ENCODE data around the gene EPHB3.
A peak's percentile ranks its signal among the peaks of the same experiment; 100 is the strongest.

Gene EPHB3

DNA sequence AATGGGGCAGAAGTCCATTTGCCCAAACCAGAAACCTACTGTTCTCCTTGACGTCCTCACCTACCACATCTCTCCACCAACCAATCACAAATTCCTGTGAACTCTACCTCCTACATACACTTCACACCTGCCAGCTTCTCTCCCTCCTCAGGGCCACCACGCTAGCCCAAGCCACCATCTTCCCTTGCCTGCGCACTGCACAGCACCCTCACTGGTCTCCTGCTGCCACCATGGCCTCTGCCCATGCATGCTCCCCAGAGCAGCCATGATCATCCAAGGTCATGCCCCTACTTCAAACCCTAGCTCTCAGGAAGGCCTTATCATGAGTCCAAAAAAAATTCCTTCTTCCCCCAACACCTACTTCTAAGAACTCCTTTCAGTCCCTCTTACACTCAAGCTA lies 1.1 kb upstream of the EPHB3 start:
- TF ChIP-seq, protein P1, sequence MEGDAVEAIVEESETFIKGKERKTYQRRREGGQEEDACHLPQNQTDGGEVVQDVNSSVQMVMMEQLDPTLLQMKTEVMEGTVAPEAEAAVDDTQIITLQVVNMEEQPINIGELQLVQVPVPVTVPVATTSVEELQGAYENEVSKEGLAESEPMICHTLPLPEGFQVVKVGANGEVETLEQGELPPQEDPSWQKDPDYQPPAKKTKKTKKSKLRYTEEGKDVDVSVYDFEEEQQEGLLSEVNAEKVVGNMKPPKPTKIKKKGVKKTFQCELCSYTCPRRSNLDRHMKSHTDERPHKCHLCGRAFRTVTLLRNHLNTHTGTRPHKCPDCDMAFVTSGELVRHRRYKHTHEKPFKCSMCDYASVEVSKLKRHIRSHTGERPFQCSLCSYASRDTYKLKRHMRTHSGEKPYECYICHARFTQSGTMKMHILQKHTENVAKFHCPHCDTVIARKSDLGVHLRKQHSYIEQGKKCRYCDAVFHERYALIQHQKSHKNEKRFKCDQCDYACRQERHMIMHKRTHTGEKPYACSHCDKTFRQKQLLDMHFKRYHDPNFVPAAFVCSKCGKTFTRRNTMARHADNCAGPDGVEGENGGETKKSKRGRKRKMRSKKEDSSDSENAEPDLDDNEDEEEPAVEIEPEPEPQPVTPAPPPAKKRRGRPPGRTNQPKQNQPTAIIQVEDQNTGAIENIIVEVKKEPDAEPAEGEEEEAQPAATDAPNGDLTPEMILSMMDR (IDR thresholded peaks at IDR 0.05; ENCODE audit: low read depth, low read length) = no peak
- DNase-seq (ENCODE audit: extremely low read depth, low read depth) = no peak

DNA sequence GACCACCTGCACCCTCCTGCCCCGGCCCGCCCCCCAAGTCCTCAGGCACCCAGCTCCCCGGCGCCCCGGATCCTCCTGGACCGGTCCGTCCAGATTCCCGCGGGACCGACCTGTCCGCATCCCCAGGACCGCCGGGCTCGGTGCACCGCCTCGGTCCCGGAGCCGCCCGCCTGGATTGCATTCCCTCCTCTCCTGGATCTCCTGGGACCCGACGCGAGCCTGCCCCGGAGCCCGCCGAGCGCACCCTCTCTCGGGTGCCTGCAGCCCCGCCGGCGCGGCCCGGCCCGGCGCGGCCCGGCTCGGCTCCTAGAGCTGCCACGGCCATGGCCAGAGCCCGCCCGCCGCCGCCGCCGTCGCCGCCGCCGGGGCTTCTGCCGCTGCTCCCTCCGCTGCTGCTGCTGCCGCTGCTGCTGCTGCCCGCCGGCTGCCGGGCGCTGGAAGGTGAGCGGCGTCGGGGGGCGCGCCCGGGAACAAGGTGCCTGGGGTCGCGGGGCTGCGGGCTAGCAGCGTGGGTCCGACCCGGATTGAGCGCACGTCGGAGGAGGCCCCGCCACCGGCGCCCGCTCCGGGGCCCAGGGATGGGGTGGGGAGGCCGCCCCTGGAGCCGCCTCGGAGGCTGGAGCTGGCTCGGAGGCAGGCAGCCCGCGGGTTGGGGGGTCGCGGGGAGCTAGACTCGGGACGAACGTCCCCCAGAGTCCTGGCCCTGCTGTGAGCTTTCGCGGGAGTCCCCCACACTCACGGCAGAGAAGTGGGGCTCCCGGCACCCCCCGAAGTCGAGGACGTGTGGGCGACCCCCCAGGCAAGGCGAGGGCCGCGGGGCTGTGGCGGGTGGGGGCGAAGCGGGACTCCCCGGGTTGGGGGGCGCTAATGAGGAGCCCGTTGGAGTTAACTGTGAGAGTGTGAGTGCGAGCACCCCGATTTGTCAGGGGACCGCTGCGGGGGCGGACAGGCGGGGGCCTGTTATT lies 610 bp downstream of the EPHB3 start:
- TF ChIP-seq, protein P1 (IDR thresholded peaks at IDR 0.05; ENCODE audit: low read depth, low read length) = no peak
- no peak for DNase-seq (ENCODE audit: extremely low read depth, low read depth)

DNA sequence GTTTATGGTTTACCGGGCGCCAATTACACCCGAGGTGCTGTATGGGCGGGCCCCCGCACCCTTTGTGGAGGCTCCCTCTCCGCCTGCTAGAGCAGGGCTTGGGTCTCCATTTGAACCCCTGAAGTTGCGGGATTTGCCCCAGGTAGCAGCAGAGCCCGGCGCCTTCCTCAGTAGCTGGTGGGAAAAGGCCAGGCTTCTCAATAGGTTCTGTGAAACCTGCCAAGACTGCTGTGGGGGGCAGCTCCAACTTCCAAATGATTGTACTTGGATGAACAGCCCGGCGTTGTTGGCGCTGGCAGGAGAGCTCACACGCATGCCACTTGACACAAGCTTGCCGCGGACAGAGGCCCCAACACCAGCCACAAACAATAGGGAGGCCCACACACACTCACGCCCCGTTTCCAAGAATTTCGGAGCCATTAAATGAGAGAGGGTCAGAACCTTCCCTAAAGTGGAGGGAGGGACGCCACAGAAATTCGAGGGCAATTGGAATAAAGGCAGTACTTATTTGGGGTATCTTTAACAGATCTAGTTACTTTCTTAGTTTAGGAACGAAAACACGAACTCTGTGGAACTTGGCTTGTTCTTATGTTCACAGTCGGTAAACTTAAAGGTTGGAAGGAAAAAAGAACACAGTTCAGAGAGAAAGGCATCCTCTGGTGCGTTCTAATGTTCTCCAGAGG lies 1.4 kb downstream of the EPHB3 start:
- TF ChIP-seq, protein P1 (IDR thresholded peaks at IDR 0.05; ENCODE audit: low read depth, low read length) = no peak
- DNase-seq (ENCODE audit: extremely low read depth, low read depth) = peak; percentile 12

DNA sequence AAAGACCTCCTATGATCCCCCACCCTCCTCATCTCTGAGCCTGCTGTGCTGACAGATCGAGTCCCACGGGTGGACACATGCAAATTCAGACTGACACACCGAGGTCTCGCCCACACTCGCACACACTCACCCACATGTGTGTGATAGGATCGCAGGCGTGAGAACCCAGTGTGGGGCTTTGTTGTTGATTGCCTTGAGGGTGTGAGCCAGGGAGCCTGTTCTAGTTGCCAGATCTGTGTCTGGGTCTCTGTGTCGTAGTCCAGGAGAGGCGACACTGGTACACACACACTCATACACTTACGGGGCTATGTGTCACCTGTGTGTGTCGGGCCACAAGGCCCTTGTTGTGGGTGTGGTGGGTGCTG lies 2.0 kb downstream of the EPHB3 start:
- no peak for DNase-seq (ENCODE audit: extremely low read depth, low read depth)
- TF ChIP-seq, protein P1 (IDR thresholded peaks at IDR 0.05; ENCODE audit: low read depth, low read length) = no peak

DNA sequence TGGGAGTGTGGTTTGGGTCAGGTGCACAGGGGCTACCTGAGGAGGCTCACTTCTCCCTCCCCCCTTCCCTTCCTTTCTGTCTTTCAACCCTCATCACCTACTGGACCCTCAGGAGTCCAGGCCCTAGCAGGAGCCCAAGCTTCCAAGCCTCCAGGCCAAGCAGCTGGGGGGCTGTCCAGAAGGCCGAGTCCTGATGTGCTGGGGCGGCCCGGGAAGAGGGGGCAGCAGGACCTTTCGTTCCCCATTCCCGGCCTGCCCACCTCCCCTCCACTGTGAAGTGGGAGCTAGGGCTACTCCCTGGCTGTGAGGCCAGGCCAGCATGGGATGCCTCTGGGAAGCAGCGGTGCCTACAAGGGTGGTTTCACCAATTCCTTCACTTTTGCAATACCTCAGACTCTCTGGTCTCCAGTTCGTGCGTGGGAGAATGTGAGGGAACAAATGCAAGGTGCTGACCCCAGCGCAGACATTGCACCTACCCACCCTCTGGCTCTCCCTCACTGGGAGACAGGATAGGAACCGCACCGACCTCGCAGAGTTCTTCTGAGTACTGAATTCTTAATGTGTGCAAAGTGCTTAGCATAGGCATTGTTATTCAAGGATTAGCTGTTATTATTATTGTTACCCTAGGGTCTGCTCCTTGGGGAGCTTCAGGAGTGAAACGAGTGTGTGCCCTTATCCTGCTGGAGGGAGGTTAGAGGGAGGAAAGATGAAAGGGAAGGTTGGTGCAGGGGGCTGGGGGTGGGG lies 2.5 kb downstream of the EPHB3 start:
- TF ChIP-seq, protein P1 (IDR thresholded peaks at IDR 0.05; ENCODE audit: low read depth, low read length) = no peak
- no peak for DNase-seq (ENCODE audit: extremely low read depth, low read depth)

DNA sequence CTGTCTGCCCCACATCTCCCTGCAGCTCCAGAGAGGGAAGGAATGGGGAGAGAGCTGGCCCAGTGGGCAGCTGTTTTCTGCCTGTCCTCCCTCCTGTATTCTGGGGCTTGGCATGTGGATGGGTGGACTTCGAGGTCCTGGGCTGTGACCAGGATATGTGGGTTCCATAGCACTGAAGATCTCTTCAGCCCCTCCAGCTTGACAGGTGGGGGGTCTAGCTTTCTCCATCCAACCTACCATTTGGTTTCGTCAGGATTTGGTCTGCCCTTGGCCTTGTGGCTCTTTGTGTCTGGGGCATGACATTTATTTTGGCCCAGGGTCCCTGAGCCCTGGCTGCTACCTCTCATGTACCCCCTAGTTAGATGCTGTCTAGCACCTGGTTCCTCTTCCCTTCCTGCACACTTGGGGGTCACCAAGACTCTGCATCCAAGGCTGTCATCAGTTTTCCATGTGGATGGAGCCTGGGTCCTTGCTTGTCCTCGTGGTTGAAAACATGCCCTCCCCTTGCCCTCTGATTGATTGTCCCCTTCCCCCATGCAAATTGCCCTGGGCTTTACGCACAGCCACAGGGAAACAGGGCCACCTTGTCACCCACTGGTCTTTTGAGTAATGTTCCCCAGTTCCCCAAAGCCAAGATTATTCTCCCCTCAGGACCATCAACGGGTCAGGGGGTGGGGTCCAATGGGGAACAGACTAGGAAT lies 3.2 kb downstream of the EPHB3 start:
- no peak for DNase-seq (ENCODE audit: extremely low read depth, low read depth)
- TF ChIP-seq, protein P1 (IDR thresholded peaks at IDR 0.05; ENCODE audit: low read depth, low read length) = no peak

Data from AG09319 (cell line).